ENCODE data around the gene ZNF107.

DNA sequence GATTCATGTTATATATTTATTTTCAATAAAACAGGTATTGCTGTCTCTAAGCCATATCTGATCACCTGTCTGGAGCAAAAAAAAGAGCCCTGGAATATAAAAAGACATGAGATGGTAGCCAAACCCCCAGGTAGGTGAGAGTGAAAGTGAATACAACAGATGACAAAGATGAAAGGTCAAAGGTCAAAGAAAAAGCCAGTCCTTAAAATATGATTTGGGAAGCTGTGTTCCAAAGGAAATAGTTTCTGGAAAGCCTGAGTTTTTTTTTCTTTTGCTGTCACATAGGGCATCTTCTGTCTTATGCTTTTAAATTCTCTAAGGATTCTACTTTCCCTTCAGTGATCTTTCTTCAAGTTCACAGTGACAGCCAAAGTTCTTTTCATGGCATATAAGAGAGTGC is 25.9 kb downstream of the ZNF107 start:
- TF ChIP-seq, protein P1, sequence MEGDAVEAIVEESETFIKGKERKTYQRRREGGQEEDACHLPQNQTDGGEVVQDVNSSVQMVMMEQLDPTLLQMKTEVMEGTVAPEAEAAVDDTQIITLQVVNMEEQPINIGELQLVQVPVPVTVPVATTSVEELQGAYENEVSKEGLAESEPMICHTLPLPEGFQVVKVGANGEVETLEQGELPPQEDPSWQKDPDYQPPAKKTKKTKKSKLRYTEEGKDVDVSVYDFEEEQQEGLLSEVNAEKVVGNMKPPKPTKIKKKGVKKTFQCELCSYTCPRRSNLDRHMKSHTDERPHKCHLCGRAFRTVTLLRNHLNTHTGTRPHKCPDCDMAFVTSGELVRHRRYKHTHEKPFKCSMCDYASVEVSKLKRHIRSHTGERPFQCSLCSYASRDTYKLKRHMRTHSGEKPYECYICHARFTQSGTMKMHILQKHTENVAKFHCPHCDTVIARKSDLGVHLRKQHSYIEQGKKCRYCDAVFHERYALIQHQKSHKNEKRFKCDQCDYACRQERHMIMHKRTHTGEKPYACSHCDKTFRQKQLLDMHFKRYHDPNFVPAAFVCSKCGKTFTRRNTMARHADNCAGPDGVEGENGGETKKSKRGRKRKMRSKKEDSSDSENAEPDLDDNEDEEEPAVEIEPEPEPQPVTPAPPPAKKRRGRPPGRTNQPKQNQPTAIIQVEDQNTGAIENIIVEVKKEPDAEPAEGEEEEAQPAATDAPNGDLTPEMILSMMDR (conservative IDR thresholded peaks at IDR 0.05; ENCODE audit: low read length) = no peak
- TF ChIP-seq EZH2phosphoT487 (IDR thresholded peaks at IDR 0.05; ENCODE audit: borderline replicate concordance) = no peak

All from Loucy (cell line).